Glomerular visceral epithelial cell (primary cell): ENCODE measurements around the gene MLNR.

Experiments used
- DNase-seq: peaks from one replicate; pipeline ENCODE4 v3.0.0-alpha.2; 2016; ENCODE audit errors: extremely low spot score

Gene MLNR

GRCh38 chr13:49220036-49220855 is at the start of gene MLNR:
Gene MLNR (plus strand): TSS chr13:49220338. CDS start chr13:49220338, 0 bp downstream.
- DNase-seq: peak; percentile 26

- no peak for DNase-seq
Observed at GRCh38 chr13:49171359-49171758, 48.8 kb upstream of the MLNR start.

- no peak for DNase-seq
Observed at GRCh38 chr13:49183672-49184325, 36.3 kb upstream of the MLNR start.

DNA sequence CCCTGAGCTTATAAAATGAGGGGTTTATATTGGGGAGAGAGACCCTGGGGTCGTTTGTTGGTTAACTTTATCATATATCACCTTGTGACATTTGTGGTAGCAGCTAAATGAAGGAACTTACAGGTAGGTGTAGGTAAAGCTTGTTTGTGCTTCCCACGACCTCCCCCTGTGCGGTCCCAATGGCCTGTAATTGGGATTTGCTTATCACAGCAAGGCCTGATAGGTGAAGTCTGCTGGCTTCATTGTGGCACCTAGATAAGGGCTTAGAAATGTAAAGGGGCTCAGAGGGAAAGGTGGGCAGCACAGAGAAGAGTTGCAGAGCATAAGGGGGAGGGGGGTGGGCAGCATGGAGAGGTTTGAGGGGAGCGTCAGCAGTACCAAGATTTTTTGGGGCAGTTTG is 35.5 kb upstream of the MLNR start:
- no peak for DNase-seq

GRCh38 chr13:49185264-49185663 is 34.9 kb upstream of the MLNR start:
- DNase-seq: no peak

DNA sequence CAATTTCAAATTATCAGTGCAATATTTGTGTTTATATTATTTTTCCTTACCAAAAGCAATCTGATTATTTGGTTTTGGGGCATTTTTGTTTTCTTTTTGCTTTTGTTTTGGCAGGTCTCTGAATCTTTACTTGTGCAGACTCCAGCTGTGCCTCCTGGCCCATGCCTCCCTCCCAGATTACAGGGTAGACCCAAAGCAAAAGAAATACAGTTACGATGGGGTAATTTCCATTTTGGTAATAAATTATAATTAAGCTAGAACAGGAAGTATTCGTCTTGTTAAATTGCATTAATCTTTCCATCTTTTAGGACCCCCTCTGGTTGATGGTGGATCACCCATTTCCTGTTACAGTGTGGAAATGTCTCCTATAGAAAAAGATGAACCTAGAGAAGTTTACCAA is 29.2 kb upstream of the MLNR start:
- no peak for DNase-seq

DNA sequence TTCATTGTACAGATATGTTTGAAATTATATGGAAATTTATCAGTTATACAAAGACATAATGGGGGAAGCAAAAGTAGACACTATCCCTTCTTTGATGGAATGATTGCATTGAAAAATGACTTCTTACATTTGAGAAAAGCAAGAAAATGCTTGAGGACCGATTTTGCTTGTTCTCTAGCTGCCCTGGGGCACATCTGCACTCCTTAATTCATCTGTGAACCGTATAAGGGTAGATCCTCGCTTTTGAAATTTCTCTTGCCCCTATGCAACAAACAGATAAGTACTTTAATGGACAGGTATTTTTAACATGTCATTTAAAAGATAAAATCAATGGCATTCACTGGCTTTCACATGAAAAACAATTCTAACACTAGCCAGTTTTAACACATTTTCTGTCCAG is 13.5 kb upstream of the MLNR start:
- no peak for DNase-seq

DNA sequence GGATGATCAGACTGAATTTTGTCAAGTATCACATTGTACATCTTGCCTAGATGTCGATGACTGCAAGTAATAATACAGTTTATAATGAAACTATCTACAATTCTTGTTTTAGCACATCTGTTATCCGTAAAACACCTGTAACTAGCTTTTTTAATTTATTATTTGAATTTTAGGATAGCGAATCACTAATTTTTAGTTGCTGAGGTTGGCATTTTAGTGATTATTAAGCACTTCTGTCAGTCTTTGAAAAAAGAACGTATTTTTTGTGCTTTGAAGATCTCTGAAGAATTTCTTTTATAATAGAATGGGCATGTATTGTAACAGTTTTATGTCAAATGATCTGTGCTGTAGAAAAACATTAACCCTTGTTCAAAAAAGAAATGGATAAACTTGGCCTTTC is 11.5 kb upstream of the MLNR start:
- DNase-seq: no peak

DNA sequence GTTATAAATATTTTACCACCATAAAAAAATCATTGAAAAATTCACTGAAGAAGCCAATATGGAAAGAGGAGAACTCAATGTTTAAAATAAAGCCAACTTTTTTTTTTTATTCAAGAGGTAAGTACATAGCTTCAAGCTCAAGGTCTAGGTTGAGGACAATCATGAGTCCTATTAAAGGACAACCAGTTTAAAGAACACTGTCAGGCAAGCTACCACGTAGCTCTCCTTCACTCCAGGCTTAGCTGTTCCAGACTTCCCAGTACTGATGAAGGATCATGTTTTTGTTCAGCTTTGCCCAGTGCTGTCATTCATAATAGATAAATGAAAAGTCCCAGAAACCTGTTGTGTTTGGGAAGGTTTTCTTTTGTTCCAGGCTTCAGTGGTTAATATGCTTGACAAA is 10.0 kb upstream of the MLNR start:
- DNase-seq: no peak

DNA sequence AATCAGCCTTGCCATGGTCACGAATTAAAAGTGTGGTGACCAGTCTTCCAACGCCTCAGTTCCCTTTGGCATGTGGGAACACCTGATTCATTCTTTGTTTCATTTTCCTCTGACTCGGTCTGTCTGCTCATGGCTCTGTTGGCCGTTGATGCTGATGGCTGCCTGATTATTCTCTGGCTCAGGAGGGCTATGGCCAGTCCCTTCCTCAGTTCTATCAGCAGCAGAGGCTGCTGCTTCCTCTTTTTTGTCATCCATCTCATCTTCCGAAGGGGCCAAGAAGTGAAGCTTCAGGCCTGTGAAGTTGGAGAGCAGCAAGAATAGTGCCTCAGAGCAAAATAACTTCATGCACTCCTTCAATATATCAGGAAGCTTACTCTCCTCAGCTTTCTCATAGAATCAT is 9.5 kb upstream of the MLNR start:
- DNase-seq: no peak

- DNase-seq: no peak
Observed at GRCh38 chr13:49213539-49213938, 6.6 kb upstream of the MLNR start.

DNA sequence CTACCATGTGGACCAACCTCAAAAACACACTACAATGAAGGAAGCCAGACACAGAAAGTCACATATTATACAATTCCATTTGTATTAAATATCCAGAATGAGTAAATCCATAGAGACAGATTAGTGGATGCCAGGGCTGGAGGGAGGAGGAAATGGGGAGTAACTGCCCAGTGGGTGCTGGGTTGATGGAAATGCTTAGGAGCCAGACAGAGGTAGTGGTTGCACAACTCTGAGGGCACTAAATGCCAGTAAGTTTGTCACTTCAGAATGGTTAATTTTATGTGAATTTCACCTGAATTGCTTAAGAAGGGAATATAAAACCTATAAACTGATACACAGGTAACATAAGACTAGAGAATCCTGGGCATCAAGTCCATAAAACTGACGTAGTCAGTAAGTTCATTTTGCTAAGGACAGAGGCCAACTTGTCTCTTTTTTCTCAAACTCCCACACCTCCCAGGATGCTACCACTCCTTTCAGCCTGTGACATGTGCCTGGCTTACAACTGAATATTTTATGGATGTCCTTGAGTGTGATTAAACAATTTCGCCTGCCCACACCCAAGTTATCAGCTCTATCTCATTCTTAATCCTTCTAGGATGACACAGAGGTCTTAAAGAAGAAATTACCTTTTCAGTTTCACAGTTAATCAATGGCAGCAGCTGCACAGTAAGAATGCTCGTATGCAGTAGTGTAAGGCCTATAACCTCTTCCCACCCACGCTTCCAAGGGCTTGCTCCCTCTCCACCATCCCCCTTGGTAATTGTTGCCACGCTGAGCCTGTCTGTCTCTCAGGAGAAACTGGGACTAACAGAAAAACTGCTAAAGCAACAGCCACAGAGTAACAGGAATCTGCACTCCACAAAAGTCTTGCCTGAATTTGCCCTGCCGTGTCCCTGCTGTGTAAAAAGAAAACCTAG is 5.9 kb upstream of the MLNR start:
- DNase-seq: no peak

DNA sequence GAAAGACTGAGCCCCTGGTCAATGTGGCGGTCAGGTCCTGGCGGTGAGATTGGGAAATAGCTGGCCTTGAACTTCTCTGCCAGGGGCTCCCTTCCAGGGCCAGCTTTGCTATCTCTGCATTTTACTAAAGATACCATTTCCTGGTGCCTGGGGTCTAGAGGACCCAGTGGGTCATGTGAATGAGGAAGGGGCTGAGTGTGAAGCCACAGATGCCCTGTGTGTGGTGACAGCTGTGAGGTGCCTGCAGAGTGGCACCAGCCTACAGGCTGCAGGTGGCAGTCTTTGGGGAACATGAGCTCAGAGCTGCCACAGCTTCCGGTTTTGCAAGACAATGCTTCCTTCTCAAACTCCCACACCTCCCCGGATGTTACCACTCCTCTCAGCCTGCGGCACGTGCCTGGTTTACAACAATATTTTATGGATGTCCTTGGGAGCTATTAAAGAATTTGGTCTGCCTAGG is 5.2 kb upstream of the MLNR start:
- DNase-seq: no peak

DNA sequence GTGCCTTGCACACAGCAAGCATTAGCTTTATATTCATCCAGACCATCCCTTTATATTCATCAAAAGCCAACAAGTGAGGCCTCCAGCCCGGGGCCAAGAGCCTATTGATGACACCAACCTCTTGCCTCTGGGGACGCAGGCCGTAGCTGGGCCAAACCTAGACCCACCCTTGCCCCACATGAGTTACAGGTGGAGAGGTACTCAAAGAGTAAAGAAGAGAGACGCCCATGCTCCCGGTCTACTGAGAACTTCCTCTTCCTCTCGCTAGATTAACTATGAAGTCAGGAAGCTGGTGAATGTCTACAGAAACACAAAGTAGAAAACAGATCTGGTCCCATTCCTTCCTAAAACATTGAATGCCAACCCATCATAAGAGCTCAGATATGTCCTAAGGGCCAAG is 3.8 kb upstream of the MLNR start:
- no peak for DNase-seq

DNA sequence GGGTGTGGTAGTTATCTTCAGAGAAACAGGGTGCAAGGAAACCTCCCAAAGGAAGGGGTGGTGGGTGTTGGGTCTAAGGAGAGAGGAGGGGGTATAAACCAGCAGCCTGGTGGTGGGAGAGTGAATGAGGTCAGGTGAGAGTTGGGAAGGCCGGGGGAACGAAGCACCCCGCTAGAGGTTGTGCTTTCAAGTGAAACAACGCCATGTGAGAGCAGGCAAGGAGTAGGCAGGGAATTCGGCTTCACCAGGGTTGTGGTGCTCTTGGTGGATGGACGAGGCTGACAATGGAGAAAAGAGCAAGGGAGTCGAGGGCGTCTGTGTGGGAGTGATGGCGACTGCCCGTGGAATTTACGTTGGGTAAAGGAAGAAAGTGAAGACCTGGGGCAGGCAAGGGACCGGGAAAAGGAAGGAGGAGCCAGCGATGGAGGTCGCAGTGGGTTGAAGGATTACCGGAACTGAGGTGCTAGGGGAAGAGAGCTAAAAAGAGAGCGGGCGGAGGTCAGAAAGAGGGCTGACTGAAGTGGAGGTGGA is 2.1 kb upstream of the MLNR start:
- DNase-seq: no peak

DNA sequence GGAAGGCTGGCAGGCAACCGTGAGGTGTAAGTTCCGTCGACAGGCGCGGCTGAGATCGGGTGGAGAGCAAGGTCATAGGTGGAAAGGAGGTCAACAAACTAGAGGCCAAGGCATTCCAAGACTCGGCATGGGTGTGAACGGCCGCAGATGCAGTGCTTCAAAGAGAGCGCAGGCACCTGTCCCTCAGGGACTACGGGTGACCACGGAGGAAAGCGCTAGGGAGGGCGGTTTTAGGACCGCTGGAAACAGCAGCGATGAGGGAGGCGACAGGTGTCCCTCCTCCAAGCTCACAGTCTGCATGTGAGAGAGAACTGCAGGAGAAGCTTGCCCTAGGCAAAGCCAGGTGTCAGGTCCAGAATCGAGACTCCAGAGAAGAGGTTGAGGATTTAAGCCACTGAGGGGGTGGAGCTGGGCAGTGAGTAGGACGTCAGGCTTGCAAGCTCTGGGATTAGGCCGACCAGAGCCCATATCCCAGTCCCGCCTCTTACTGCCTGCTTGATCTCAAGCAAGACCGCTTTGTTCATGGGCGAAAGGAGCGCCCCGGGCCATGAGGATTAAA is 1.6 kb upstream of the MLNR start:
- DNase-seq: no peak

- DNase-seq: no peak
Observed at GRCh38 chr13:49219647-49220035, 497 bp upstream of the MLNR start.

DNA sequence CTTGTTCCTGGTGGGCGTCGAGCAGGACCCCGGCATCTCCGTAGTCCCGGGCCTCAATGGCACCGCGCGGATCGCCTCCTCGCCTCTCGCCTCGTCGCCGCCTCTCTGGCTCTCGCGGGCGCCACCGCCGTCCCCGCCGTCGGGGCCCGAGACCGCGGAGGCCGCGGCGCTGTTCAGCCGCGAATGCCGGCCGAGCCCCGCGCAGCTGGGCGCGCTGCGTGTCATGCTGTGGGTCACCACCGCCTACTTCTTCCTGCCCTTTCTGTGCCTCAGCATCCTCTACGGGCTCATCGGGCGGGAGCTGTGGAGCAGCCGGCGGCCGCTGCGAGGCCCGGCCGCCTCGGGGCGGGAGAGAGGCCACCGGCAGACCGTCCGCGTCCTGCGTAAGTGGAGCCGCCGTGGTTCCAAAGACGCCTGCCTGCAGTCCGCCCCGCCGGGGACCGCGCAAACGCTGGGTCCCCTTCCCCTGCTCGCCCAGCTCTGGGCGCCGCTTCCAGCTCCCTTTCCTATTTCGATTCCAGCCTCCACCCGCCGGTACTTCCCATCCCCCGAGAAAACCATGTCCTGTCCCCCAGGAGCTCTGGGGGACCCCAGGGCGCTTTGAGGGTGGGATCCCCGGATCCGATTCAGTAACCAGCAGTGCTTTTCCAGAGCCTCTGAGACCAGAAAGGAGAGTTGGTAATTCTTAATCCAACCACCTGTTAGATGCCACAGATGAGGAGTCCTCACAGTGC is 885 bp downstream of the MLNR start:
- DNase-seq: no peak

DNA sequence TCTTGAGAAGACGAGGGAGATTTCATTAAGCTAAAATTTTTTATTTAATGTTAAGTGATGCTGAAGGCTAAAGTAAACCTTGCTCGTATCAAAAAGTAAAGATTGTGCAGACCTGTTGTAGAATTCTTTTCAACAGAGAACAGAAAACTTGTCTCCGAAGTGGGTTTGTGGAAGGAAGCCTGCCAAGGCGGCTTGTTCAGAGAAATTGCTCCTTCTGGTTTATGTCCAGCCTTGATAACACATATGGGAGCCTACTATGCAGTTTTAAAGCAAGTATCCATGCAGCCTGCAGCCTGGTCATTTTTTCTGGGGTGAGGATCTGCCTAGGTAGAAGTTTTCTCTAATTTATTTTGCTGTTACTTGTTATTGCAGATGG is 1.4 kb downstream of the MLNR start:
- no peak for DNase-seq

DNA sequence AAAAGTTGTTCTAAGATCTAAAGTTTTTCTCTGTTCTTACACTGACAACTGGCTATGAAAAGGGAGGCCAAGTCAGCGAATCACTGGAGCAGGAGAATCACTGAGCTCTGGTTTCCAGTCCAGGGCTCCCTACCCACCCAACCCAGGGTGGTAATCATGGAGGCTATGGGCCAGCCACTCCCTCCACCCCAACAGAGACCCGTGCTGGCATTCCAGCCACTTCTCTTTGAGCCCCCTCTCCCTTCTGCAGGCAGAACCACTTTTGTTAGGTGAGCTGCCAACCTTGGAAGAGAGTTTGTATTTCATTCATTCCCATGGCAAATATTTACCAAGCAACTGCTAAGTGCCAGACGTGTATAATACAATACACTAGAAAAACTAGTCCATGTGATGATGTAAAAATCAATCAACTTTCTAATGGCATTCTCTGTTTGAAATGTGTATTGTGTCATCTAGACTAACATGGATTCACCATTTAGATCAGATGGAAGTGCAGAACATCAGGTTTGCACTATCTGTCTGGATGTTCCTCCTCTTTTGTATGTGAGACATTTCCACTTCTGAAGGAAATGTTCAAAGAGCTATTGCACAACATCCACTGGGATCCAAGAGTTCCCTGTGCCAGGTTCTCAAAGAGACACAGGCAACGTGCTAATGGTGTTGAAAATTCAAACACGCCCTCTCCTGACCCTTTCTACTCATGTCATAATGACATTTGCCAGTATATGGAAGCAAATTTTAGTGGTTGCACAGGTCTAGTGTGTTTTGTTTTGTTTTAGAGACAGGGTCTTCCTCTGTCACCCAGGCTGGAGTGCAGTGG is 5.3 kb downstream of the MLNR start:
- DNase-seq: no peak
